GM12873 (cell line): ENCODE measurements around the gene ATP7B.

ENCODE experiments used
- TF ChIP-seq, protein P1 (sequence below): IDR thresholded peaks from 2 replicates; pipeline ENCODE4 v1.5.1; 2012; ENCODE audit warnings: low read depth, mild to moderate bottlenecking, moderate library complexity, low read length, control low read depth; ENCODE audit not compliant: insufficient read depth; ENCODE audit errors: missing control alignments

Gene ATP7B

GRCh38 chr13:51998723-51999509 lies 12.3 kb downstream of the ATP7B start:
- TF ChIP-seq, protein P1, sequence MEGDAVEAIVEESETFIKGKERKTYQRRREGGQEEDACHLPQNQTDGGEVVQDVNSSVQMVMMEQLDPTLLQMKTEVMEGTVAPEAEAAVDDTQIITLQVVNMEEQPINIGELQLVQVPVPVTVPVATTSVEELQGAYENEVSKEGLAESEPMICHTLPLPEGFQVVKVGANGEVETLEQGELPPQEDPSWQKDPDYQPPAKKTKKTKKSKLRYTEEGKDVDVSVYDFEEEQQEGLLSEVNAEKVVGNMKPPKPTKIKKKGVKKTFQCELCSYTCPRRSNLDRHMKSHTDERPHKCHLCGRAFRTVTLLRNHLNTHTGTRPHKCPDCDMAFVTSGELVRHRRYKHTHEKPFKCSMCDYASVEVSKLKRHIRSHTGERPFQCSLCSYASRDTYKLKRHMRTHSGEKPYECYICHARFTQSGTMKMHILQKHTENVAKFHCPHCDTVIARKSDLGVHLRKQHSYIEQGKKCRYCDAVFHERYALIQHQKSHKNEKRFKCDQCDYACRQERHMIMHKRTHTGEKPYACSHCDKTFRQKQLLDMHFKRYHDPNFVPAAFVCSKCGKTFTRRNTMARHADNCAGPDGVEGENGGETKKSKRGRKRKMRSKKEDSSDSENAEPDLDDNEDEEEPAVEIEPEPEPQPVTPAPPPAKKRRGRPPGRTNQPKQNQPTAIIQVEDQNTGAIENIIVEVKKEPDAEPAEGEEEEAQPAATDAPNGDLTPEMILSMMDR: no peak

DNA sequence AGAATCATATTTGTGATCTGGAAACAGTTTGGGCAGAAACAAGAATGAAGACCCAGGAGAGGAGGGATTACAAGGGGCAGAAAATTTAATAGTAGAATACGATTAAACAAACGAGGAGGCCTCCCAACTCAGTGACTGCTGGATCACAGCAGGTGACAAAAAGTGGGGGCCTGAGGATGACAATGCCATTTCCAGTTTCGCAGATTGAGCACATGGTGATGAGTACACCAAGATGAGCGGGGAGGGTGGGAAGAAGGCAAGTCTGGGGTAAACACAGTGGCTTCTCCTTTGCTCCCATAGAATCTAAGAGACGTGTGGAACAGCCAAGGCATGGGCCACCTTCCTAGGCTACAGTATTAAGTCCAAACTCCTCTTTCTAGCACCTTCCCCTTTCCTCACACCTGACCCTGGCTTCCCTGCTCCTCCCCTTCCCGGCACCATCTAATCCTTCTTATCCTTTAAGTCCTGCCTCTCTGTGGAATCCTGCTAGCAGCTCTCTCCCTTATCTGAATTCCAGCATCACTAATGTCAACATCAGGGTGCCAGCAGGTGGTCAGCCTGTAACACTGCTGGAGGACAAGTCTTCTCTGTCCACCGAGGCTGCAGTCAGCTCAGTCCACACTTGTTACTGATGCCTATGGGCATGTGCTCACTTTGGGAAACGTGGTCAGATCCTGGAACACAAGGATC lies 13.5 kb downstream of the ATP7B start:
- TF ChIP-seq, protein P1: no peak

- TF ChIP-seq, protein P1: no peak
These were observed 14.1 kb downstream of the ATP7B start for GRCh38 chr13:51997186-51997585.

DNA sequence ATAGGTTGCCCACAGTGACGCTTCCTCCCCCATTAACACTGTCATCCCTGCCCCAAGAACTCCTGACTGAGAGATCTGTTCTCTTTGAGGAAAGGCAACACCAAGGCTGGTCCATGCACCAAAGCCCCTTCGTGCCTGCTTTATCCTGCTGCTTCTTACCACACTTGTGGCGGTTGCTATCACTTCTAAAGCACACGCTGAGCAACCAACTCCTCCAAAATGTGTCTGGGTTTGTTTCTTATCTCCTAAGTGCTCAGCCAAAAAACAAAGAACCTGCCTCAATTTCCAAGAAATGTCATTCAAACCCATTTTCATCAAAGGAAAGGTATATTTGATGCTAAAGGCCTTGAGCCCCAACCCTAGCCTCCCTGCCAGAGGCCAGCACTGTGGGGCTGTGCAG lies 14.6 kb downstream of the ATP7B start:
- TF ChIP-seq, protein P1: no peak

- TF ChIP-seq, protein P1: no peak
These were observed 15.3 kb downstream of the ATP7B start for GRCh38 chr13:51995677-51996551.

DNA sequence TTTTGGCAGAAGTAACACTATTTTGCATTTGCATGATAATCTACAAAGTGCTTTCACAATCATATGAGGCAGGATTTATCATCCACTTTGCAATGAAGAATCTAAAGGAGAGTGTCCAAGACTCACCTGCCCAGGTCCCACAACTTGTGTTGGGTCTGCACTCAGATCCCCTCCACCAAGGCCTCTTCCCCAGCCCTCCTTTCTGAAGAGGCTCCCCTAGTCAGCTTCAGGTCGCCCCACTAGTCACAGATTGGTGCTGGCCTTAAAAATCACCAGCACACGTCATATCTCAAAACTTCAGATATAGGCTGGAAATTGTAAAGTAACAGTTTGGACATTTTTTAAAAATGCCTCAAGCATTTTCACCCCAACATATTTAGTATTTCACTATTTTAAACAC lies 17.5 kb downstream of the ATP7B start:
- TF ChIP-seq, protein P1: no peak

GRCh38 chr13:51988988-51989618 lies 22.1 kb downstream of the ATP7B start:
- TF ChIP-seq, protein P1: no peak
